GM19035 (cell line): ENCODE measurements around the gene CD79A.

Experiments
- ATAC-seq: cut with Tn5 transposase; IDR thresholded peaks from one replicate; pipeline ENCODE4 v1.9.1; 2021; ENCODE audit not compliant: unreplicated experiment

Gene CD79A

GRCh38 chr19:41917676-41918075, 40.6 kb downstream of the CD79A start:
- ATAC-seq = no peak

GRCh38 chr19:41918095-41918494, 41.0 kb downstream of the CD79A start:
- no peak for ATAC-seq

GRCh38 chr19:41918653-41919244, 41.7 kb downstream of the CD79A start:
- ATAC-seq = no peak

- ATAC-seq = no peak
Observed at GRCh38 chr19:41919948-41920712, 43.1 kb downstream of the CD79A start.

- no peak for ATAC-seq
Observed at GRCh38 chr19:41920882-41921576, 44.0 kb downstream of the CD79A start.

GRCh38 chr19:41921577-41922576, 44.8 kb downstream of the CD79A start:
- no peak for ATAC-seq

GRCh38 chr19:41922585-41922984, 45.5 kb downstream of the CD79A start:
- ATAC-seq = no peak

- ATAC-seq = no peak
Observed at GRCh38 chr19:41923045-41923788, 46.1 kb downstream of the CD79A start.

GRCh38 chr19:41924151-41925145, 47.4 kb downstream of the CD79A start:
- no peak for ATAC-seq

- no peak for ATAC-seq
Observed at GRCh38 chr19:41925208-41926003, 48.3 kb downstream of the CD79A start.

GRCh38 chr19:41926028-41926762, 49.1 kb downstream of the CD79A start:
- ATAC-seq = no peak

GRCh38 chr19:41926763-41927496, 49.9 kb downstream of the CD79A start:
- ATAC-seq = no peak

- ATAC-seq = no peak
Observed at GRCh38 chr19:41927497-41928192, 50.6 kb downstream of the CD79A start.

GRCh38 chr19:41928221-41928683, 51.2 kb downstream of the CD79A start, which contains the start of gene ERFL:
ERFL (minus strand) TSS chr19:41928449; CDS start chr19:41912919, 15,530 bp downstream.
- no peak for ATAC-seq

GRCh38 chr19:41928754-41929535, 51.9 kb downstream of the CD79A start:
- no peak for ATAC-seq
